ENCODE results near the gene DMWD. TPM values are rescaled to one million over a fixed set of nuclear protein-coding genes. Genes with fewer than 3 reads are reported as not detected.

DMWD gene
- total and polyA plus RNA-seq, 2 donors (not counting 1 experiment from before 2014, with no cell fraction given) = 25.1 to 86.4 TPM

- Mint-ChIP-seq H3K27me3 (peaks cover 14% of the 10 kb centered on the region), H3K27ac (no peak overlapping the region), H3K9me3 (ENCODE audit: insufficient read depth) (no peaks in the 10 kb centered on the region), H3K4me3 (no peak overlapping the region), H3K4me1 (no peaks in the 10 kb centered on the region)
- no peak overlapping the region for H3K27ac ChIP-seq (ENCODE audit: low read length in 2 of 2)
- CTCF ChIA-PET = no interaction called here
- H3K27me3 ChIP-seq (replicated peaks in 1 of 4; ENCODE audit: control extremely low read depth in 1 of 4, control insufficient read depth in 3 of 4, insufficient read depth in 4 of 4, low read length in 3 of 4) = peaks cover 0 to 8% (median 2%) of the 10 kb centered on the region in 4 experiments
- H3K79me2 ChIP-seq (ENCODE audit: control insufficient read depth, insufficient read depth, low read length) = no peaks in the 10 kb centered on the region
- no peak overlapping the region for H3K9ac ChIP-seq (ENCODE audit: low read length)
- whole genome bisulfite sequencing (ENCODE audit: insufficient coverage) = 98% methylated on average over 5 of the region's 6 CpGs
- POLR2A ChIA-PET = no interaction called here
- H4K20me1 ChIP-seq (ENCODE audit: control insufficient read depth, insufficient read depth, low read length, poor library complexity, severe bottlenecking) = no peaks in the 10 kb centered on the region
- H2AFZ ChIP-seq (ENCODE audit: insufficient read depth, low read depth, low read length, poor library complexity, severe bottlenecking) = no peak overlapping the region
- no peaks in the 10 kb centered on the region for H3K9me3 ChIP-seq (ENCODE audit: control extremely low read depth in 1 of 3, control insufficient read depth in 2 of 3, insufficient read depth in 1 of 3, low read length in 2 of 3)
- DNase-seq (no peak), ATAC-seq (ENCODE audit: low read depth) (no peak)
- H3K4me2 ChIP-seq (replicated peaks; ENCODE audit: low read depth, low read length, poor library complexity, severe bottlenecking) = no peak overlapping the region
- intact Hi-C loops (cut with micrococcal nuclease) = no loop called here
- H3K4me3 ChIP-seq (ENCODE audit: control extremely low read depth in 1 of 5, extremely low read depth in 1 of 5, insufficient read depth in 1 of 5, low read depth in 2 of 5, low read length in 4 of 5) = no peak overlapping the region
- H3K36me3 ChIP-seq (replicated peaks in 1 of 2; ENCODE audit: control extremely low read depth in 1 of 2, control insufficient read depth in 1 of 2, extremely low read depth in 1 of 2, insufficient read depth in 2 of 2, low read length in 1 of 2) = no peaks in the 10 kb centered on the region
- TF ChIP-seq, protein P1, sequence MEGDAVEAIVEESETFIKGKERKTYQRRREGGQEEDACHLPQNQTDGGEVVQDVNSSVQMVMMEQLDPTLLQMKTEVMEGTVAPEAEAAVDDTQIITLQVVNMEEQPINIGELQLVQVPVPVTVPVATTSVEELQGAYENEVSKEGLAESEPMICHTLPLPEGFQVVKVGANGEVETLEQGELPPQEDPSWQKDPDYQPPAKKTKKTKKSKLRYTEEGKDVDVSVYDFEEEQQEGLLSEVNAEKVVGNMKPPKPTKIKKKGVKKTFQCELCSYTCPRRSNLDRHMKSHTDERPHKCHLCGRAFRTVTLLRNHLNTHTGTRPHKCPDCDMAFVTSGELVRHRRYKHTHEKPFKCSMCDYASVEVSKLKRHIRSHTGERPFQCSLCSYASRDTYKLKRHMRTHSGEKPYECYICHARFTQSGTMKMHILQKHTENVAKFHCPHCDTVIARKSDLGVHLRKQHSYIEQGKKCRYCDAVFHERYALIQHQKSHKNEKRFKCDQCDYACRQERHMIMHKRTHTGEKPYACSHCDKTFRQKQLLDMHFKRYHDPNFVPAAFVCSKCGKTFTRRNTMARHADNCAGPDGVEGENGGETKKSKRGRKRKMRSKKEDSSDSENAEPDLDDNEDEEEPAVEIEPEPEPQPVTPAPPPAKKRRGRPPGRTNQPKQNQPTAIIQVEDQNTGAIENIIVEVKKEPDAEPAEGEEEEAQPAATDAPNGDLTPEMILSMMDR (IDR thresholded peaks at IDR 0.05) = no peak
- TF ChIP-seq EZH2 (IDR thresholded peaks at IDR 0.05; ENCODE audit: borderline replicate concordance, insufficient read depth, low read depth, low read length, poor library complexity, severe bottlenecking) = no peak
- no peaks in the 10 kb centered on the region for H3K4me1 ChIP-seq (ENCODE audit: control insufficient read depth in 2 of 2, insufficient read depth in 2 of 2, low read length in 2 of 2)
Observed at GRCh38 chr19:45745606-45746005, 47.0 kb downstream of the DMWD start.

DNA sequence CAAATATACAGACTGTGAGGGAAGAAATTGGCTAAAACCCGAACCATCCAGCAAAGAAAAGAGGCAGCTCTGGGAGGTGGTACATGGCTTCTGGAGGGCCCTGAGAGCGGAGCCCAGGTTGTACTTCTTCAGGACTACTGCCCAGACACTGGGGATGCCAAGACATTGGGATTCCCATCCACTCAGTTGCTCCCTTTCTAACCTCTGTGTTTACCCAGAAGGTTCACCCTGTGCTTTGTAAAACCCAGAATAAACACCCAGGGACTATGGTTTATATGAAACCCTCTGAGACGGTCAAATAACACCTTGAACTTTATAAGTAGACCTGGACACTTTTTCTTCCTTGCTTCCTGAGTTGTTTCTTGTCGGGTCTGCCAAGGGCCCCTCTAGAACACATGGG is 49.7 kb downstream of the DMWD start:
- WGBS (ENCODE audit: insufficient coverage) = 91% methylated on average over 1 of the region's 4 CpGs
- H3K9me3 Mint-ChIP-seq (ENCODE audit: insufficient read depth) = no peaks in the 10 kb centered on the region
- Histone ChIP-seq H3K79me2 (ENCODE audit: control insufficient read depth, insufficient read depth, low read length) (no peaks in the 10 kb centered on the region), H4K20me1 (ENCODE audit: control insufficient read depth, insufficient read depth, low read length, poor library complexity, severe bottlenecking) (no peaks in the 10 kb centered on the region), H3K27ac (ENCODE audit: low read length in 2 of 2) (no peak overlapping the region), H3K4me3 (ENCODE audit: control extremely low read depth in 1 of 5, extremely low read depth in 1 of 5, insufficient read depth in 1 of 5, low read depth in 2 of 5, low read length in 4 of 5) (no peak overlapping the region), H3K27me3 (replicated peaks in 1 of 4; ENCODE audit: control extremely low read depth in 1 of 4, control insufficient read depth in 3 of 4, insufficient read depth in 4 of 4, low read length in 3 of 4) (peaks cover 0 to 8% (median 2%) of the 10 kb centered on the region in 4 experiments), H3K4me2 (replicated peaks; ENCODE audit: low read depth, low read length, poor library complexity, severe bottlenecking) (no peak overlapping the region), H3K4me1 (ENCODE audit: control insufficient read depth in 2 of 2, insufficient read depth in 2 of 2, low read length in 2 of 2) (no peaks in the 10 kb centered on the region), H3K9me3 (ENCODE audit: control extremely low read depth in 1 of 3, control insufficient read depth in 2 of 3, insufficient read depth in 1 of 3, low read length in 2 of 3) (no peaks in the 10 kb centered on the region), H3K36me3 (replicated peaks in 1 of 2; ENCODE audit: control extremely low read depth in 1 of 2, control insufficient read depth in 1 of 2, extremely low read depth in 1 of 2, insufficient read depth in 2 of 2, low read length in 1 of 2) (no peaks in the 10 kb centered on the region), H2AFZ (ENCODE audit: insufficient read depth, low read depth, low read length, poor library complexity, severe bottlenecking) (no peak overlapping the region), H3K9ac (ENCODE audit: low read length) (no peak overlapping the region)
- ChIA-PET POLR2A (no interaction called here), CTCF (no interaction called here)
- no peak for DNase-seq
- H3K4me3 Mint-ChIP-seq = no peak overlapping the region
- TF ChIP-seq EZH2 (IDR thresholded peaks at IDR 0.05; ENCODE audit: borderline replicate concordance, insufficient read depth, low read depth, low read length, poor library complexity, severe bottlenecking) = no peak
- TF ChIP-seq, protein P1 (IDR thresholded peaks at IDR 0.05) = no peak
- peaks cover 20% of the 10 kb centered on the region for H3K27me3 Mint-ChIP-seq
- no peak for ATAC-seq (ENCODE audit: low read depth)
- no peaks in the 10 kb centered on the region for H3K4me1 Mint-ChIP-seq
- no peak overlapping the region for H3K27ac Mint-ChIP-seq
- intact Hi-C loops (cut with micrococcal nuclease) = no loop called here
